Daoy (cell line): ENCODE results near the gene USP35. TPM values are rescaled to one million over a fixed set of nuclear protein-coding genes. Genes with fewer than 3 reads are reported as not detected.

Experiments used
- DNase-seq: peaks from one replicate; pipeline ENCODE4 v3.0.0-alpha.2; 2015; ENCODE audit warnings: low read depth
- total RNA-seq: library from RNA; depleted of rRNA; stranded (reverse); fragments of >200 nt; shearing (Covaris generic); gene quantifications from 2 replicates; pipeline ENCODE4 v1.2.3, GENCODE V29; 2014; rRNA removed

USP35 gene, protein sequence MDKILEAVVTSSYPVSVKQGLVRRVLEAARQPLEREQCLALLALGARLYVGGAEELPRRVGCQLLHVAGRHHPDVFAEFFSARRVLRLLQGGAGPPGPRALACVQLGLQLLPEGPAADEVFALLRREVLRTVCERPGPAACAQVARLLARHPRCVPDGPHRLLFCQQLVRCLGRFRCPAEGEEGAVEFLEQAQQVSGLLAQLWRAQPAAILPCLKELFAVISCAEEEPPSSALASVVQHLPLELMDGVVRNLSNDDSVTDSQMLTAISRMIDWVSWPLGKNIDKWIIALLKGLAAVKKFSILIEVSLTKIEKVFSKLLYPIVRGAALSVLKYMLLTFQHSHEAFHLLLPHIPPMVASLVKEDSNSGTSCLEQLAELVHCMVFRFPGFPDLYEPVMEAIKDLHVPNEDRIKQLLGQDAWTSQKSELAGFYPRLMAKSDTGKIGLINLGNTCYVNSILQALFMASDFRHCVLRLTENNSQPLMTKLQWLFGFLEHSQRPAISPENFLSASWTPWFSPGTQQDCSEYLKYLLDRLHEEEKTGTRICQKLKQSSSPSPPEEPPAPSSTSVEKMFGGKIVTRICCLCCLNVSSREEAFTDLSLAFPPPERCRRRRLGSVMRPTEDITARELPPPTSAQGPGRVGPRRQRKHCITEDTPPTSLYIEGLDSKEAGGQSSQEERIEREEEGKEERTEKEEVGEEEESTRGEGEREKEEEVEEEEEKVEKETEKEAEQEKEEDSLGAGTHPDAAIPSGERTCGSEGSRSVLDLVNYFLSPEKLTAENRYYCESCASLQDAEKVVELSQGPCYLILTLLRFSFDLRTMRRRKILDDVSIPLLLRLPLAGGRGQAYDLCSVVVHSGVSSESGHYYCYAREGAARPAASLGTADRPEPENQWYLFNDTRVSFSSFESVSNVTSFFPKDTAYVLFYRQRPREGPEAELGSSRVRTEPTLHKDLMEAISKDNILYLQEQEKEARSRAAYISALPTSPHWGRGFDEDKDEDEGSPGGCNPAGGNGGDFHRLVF
- 1.8 and 2.3 TPM in 2 replicates for total RNA-seq

DNA sequence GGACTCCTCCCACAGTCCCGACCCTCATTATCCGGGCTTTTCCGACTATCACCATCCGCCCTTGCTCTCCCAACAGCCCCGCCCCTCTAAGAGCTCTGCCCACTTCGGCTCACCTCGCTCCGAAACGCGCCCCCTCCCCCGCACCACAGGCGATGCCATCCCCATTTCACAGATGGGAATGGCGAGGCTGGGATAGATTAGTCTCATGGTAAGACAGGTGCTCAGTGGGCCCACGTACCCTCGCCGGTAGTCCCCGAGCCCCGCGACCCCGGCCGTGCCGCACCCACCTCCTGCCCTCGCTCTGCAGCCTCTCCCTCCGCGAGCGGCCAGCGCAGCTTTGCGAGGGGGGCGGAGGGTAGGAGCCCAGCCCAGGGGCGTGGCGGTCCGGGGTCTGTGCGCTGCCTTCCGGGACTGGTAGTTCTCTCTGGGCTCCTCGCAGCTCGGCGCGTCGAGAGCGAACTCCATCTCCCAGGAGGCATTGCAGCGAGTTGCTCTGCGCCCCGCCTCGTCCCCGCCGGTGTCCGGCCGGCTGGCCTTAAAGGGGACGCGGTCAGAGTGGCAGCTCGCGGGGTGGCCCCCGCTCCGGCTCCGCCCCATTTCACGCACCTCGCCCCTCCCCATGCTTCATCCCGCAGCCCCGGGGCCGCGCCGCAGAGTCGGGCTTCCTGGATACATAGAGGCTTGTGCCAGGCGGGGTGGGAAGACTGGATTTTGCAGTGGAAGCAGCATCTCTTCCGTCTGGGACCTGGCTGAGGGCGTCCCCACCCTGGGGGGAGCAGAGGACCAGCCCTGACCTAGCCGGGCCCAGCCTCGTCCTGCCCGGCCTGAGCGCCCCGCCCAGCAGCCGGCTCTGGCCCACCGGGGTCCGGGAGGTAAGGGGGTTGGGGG lies at the start of gene USP35, which contains the start of gene KCTD21:
TSS of gene USP35 (plus strand) at position 634 of the 888 bp plus-strand sequence. CDS start 7,327 bp downstream, outside the sequence.
TSS of gene KCTD21 (minus strand) at position 341 of the 888 bp plus-strand sequence. CDS start 14,072 bp downstream, outside the sequence.
- DNase-seq, result peak; percentile 98

DNA sequence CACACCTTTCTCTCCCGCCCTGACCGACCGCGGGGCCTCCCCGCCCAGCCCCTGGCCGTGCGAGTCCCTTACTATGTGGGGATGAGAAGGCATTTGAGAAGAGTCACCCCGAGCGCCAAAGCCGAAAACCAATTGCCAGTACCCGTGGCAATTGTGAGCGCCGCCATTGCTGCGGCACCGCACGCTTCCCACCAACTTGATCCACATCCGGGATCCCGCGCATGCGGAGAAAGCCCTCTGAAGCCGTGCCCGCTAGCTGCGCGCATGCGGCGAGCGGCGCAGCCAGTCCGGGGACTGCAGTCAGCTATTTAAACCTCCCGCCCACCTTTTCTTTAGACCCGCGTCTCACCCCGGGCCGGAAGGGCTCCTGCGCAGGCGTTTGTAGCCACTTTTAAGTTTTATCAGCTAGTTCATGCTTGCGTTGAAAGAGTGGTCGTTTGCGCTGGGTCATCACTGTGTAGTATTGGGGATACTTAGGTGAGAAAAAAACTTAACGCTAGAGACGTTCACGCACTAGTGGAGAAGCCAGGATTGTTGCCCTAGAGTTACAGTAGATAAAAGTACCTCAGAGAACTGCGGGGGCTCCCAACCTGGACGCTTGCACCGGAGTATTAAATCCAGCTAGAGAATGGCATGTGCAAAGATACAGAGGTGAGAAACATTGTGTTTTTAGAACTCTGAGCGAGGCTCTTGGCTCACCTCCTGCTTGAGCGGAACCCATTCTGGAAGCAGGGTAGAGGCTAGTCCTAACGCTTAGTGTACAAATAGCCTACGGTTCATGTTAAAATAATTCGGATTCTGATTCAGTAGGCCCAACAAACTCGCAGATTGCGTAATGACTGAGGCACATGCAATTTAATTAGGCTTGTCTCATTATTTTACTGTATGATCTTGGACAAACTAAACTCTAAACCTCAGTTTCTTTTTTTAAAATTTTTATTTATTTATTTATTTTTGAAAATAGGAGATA lies 49.0 kb upstream of the USP35 start, which contains the start of gene ALG8:
TSS of gene ALG8 (minus strand) at position 205 of the 970 bp plus-strand sequence. CDS start at position 167, 38 bp downstream.
- peak; percentile 97 for DNase-seq

DNA sequence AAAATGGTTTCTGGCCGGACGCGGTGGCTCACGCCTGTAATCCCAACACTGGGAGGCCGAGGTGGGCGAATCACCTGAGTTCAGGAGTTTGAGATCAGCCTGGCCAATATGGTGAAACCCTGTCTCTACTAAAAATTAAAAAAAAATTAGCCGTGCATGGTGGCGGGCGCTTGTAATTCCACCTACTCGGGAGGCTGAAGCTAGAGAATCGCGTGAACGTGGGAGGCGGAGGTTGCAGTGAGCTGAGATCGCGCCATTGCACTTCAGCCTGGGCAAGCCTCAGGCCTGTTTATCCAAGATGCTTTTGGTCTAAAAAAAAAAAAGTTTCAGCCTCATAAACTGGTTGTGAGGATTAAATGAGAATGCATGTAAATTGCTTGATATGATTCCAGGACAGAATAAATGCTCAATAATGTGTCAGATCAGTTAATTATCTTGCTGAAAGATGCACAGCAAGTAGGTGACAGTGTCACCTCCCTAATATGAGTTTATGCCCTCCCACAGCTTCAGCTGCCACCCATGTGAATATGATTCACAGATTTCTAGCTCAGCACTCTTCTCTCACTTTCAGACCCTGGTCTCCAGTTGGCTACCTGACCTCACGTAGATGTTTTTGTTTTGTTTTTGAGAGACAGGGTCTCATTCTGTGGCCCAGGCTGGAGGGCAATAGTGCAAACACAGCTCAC lies 48.2 kb upstream of the USP35 start:
- no peak for DNase-seq

DNA sequence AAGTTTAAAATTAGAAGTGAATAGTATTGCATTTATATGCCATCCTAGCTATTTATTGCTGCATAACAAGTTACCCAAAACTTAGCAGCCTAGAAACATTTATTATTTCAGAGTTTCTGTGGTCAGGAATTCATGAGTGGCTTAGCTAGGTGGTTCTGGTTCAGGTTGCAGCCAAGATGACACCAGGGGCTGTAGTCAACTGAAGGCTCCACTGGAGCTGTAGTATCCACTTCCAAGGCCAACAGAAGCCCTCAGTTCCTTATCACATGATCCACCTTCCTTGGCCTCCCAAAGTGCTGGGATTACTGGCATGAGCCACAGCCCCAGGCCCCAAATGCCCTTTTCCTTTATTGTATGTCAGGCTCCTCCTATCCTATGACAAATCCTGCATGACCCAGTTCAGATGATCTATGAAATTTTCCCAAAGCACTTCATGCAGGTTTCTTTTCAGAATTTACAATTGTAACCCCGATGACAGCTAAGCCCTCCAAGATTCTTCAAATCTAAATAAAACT lies 43.2 kb upstream of the USP35 start:
- no peak for DNase-seq

DNA sequence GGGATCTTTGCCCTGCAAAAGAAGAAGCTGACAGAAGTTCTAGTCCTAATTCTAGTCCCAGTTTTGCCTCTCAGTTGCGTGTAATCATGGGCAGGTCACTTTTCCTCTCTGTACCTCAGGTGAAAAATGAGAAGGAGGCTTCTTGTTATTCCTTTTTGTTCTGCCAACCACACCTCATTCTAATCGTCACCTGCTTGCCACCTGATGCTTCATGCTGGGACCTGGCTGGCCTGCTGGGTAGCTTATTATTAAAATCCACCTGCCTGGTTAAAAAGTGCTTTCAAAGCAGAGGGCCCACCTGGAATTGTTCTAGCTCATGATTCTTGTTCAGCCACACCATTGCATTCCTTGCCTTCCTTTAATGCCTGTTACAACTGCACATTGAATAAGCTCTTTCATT lies 40.9 kb upstream of the USP35 start:
- no peak for DNase-seq

DNA sequence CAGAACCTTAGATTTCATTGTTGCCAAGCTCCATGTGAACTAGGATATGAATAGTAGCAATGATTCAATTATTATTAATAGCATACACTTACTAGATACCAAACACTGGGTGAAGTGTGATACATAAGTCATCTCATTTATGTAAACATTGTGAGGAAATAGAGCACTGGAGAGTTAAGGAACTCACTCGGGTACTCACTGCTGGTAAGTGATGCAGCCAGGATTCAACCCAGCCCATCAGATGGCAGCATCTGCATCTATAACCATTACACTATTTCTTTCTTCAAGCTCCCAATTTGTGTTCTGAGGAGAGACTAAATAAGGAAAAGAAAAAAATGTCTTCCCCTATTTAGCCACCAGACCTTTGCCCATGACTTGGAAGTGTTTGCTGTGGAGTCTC lies 39.1 kb upstream of the USP35 start:
- no peak for DNase-seq

DNA sequence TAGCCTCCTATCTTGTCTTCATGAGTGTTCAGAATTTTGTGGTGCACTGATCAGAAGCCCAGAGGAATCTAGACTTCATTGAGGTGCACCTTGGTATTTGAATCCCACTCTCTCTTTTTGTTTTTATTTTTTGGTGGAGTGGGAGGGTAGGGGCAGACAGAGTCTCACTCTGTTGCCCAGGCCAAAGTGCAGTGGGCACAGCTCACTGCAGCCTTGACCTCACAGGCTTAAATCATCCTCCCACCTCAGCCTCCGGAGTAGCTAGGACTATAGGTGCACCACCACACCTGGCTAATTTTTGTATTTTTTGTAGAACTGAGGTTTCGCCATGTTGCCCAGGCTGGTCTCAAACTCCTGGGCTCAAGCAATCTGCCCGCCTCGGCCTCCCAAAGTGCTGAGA lies 38.4 kb upstream of the USP35 start:
- no peak for DNase-seq

DNA sequence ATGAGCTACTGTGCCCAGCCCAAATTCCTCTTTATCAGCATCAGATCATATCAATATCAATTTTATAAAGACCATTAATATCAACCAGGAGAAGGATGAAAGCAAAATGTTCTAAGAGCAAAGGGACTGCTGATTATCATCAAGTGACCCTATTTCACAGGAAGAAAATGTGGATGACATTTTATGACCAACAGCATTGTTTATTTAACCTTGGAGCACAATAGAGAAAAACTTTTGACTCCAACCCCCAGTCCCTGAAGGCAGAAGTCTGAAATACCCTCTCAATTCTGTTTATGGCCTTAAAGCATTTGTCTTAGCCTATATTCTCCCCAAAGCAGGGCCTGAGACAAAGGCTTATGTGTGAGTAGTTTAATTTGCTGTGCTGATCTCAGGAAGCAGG lies 38.0 kb upstream of the USP35 start:
- DNase-seq, result no peak

DNA sequence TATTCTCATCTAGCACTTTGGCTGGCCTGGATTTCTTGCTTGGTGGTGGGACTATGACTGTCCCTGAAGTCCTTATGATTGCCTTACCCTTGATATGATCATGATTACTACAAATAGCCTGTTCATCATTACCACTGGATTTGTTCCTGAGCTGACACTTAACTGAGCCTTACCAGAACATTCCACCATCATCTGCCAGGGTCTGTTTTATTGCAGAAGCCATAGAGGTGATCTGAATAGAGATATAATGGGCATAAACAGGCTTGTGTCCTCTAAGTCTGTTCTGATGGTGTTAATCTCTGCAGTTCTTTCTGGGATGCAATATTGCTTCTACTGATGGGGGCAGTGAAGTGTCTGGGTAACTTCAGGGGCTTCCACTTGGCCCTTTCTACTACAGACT lies 36.9 kb upstream of the USP35 start:
- DNase-seq, result no peak

DNA sequence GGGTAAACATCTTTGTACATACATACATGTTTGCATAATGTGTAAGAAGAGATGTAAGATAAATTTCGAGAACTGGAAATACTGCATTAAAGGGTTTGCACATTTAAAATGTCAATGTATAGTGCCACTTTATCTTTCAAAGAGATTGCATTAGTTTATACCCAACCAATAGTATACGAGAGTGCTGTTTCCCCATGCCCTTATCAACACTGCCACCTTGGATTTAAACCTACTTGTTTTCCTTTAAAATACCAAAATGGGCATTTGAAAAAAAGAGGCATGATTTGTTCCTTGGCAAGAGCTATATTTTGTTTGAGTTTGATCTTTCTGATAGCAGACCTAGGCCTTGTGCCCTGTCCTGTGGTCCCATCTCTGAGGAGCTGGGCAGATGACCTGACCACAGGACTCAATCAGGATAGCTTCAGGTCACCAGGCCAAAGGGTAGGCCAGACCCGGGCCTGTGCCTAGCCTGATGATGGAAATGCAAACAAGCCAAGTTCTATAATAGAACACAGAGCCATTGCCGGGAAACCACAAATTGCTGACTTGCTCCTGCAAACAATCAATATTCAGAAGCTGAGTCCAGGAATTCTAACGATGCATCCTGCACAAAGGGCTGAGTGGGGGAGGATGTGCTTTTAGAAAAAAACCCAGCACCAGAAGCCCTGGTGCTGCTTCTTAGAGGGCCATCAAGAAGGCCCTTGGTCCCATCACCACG lies 32.4 kb upstream of the USP35 start:
- no peak for DNase-seq

DNA sequence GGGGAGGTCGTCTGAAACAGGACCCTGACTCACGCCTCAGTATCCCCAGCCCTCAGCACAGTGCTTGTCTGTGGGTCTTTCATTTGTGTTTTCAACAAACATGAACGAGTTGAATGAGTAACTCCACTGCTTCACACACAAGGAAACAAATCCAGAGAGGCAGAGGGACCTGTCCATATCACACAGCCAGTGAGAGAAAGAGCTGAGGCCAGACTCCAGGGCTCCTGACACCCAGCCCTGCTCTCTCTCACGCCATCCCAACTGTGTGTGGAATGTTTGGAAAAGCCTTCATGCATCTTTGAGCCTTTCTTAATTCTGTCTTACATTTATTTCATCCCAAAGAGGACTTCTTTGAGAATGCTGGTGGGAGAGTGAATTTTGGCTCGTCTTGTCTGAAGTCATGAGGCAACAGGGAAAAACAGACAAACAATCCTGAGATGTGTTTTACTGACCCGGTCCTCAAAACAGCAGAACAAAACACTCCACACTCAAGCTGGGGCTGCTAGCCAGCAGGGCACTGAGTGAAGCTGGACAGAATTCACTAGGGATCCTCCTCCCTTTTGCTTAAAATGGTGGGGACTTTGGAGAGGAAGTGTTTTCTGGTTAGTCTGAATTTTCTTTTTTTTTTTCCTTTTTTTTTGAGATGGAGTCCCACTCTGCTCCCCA lies 29.6 kb upstream of the USP35 start:
- no peak for DNase-seq

DNA sequence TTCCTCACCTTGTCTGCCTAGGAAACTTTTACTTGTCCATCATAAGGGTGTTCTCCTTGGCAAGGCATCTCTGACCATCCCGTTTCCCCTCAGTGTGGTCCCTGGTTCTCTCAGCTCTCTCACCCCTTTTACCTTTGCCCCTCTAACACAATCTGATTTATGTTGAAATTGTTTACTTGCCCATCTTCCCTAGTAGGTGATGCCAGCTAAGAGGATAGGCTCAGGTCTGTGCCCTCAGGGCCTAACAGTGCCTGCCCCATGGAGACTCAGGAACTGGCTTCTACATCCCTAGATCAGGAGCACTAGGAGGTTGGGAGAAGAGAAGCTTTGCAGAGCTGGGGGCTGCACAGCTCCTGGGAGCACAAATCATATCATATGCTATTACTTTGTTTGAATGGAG lies 28.2 kb upstream of the USP35 start:
- no peak for DNase-seq

DNA sequence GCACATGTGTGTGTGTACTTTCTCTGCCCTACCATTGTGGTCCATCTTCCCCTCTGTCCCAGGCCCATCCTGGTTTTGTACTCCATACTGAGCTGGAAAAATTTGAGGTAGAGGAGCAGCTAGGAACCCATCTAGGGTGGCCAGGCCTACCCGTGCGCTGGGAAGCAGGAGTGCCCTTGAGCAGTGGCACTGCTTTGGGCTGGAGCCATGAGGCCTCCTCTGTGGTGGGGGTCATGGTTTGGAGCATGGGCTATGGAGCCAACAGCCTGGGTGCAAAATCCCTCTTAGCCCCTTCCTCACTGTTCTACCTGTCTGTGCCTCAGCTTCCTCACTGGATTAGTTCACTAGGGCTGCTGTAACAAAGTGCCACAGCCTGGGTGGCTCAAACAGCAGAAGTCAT lies 27.4 kb upstream of the USP35 start:
- no peak for DNase-seq

DNA sequence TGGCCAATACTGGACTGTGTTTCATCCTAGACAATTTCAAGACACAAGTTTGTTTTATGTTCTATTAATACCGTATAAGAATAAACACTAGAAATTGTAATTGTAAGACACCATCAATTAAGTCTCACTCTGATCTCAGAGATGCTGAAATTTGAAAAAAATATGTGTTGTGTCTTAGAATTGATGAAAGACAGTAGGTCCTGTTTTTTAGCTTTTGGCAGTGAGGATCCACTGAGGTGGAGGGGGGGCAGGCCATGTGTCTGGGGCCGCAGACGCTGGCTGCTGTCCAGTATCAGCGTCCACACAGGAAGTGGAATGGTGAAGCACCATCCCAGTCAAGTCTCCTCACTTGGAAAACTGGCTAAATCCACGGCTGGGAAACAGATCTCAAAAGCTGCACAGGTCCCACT lies 26.8 kb upstream of the USP35 start:
- no peak for DNase-seq

DNA sequence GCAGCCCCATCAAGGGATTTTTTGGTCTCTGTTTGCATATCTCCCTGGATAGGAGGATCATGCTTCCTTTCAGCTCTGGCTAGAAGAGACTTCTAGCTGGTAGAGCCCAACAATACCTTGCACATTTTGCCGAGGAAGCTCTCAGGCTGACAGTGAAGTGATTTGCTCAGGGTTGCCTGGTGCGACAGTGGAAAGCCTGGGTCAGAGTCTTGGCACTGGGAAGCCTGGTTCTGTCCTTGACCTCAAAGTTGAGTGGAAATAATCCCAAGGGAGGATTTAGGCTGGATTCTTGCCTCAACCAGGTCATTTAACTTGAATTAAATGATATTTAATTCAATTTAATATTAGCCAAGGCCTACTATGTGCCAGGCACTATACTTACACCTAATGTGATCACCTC lies 24.9 kb upstream of the USP35 start:
- no peak for DNase-seq

DNA sequence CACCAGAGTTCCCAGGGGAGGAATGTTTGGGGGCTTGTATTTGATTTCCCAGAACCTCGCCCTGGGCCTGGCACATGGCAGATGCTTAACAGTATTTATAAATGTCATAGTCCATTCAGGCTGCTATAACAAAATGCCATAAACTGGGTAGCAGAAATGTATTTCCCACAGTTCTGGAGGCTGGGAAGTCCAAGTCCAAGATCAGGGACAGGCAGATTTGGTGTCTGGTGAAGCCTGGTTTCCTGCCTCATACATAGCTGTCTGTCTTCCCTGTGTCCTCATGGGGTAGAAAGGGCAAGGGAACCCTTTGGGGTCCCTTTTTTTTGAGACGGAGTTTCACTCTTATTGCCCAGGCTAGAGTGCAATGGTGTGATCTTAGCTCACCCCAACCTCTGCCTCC lies 24.2 kb upstream of the USP35 start:
- no peak for DNase-seq

DNA sequence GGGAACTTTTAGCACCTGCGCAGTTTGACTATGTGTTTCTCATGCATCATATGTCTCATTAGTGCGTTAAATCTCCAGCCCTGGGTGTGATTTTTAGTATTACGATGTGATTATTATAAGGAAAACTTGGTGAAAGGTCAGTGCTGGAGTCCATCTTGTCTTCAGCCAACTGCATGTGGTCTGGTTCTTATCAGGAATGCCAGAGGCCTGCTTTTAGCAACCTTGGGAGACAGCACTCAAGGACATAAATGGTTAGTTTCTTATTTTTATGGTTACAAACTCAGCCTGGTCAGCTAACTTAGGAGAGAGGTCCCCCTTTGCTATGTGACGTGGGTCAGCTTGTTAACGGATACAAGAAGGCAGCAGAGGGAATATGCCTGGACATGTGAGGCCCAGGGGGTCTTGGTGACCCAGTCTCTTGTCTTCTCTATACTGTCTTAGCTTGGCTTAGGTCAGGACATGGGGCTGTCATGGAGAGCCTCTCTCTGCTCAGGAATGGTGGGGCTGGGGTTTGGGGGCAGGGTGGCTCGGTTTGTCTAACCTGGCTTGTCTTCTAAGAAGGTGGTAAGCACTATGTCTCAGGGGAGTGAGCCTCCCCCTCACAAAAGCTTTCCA lies 21.8 kb upstream of the USP35 start:
- DNase-seq, result no peak
